22Rv1 (cell line): ENCODE results near the gene NRXN3.
A peak's percentile ranks its signal among the peaks of the same experiment; 100 is the strongest.

Source experiments
- H3K27ac ChIP-seq: fragments of 450-650 bp; 2 replicates; pipeline ENCODE4 v1.5.1; 2017
- CTCF ChIP-seq: fragments of 450-650 bp; IDR thresholded peaks from 2 replicates; pipeline ENCODE4 v1.5.1; 2017; ENCODE audit warnings: mild to moderate bottlenecking
- ZFX ChIP-seq: fragments of 450-650 bp; IDR thresholded peaks from 2 replicates; pipeline ENCODE4 v1.6.1; 2017; ENCODE audit warnings: antibody characterized with exemption, borderline replicate concordance

The NRXN3 gene

GRCh38 chr14:79417961-79418360 lies 1247.8 kb downstream of the NRXN3 start:
- TF ChIP-seq ZFX (no peak), CTCF (no peak)
- no peak overlapping the region for H3K27ac ChIP-seq

GRCh38 chr14:79418649-79419415 lies 1248.7 kb downstream of the NRXN3 start:
- no peak overlapping the region for H3K27ac ChIP-seq
- TF ChIP-seq ZFX (no peak), CTCF (no peak)

- H3K27ac ChIP-seq = no peak overlapping the region
- TF ChIP-seq CTCF (no peak), ZFX (no peak)
These were observed 1249.6 kb downstream of the NRXN3 start for GRCh38 chr14:79419571-79420327.

- TF ChIP-seq ZFX = no peak
- no peak for TF ChIP-seq CTCF
- H3K27ac ChIP-seq = no peak overlapping the region
These were observed 1250.6 kb downstream of the NRXN3 start for GRCh38 chr14:79420725-79421124.

GRCh38 chr14:79421811-79422210 lies 1251.6 kb downstream of the NRXN3 start:
- TF ChIP-seq ZFX (no peak), CTCF (no peak)

DNA sequence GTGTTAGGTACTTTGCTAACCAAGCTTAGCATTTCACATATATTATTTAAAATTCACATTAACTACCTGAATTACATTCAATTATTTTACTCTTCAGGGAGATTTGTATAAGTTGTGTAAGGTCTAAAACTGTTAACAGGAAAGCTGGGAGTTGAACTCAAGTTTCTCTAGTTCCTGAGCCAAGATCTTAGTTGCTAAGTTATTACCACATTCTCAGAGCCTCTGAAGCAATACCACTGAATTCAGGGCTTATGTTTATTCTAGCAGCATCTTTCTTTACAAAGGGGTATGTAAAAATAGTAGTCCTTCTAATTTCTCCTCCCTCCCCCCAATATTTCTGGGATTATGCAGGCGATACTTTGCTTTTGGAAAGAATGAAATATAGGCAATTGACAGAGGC lies 1254.3 kb downstream of the NRXN3 start:
- H3K27ac ChIP-seq = no peak overlapping the region
- no peak for TF ChIP-seq ZFX
- no peak for TF ChIP-seq CTCF

More at GRCh38 chr14:79421811-79422210, 1251.6 kb downstream of the NRXN3 start:
- H3K27ac ChIP-seq = no peak overlapping the region

GRCh38 chr14:79426103-79426755 lies 1256.1 kb downstream of the NRXN3 start:
- TF ChIP-seq ZFX = no peak
- no peak for TF ChIP-seq CTCF
- peak overlapping the region; percentile 37 for H3K27ac ChIP-seq
